A673 (cell line): ENCODE results near the gene NDUFS7.

Experiments used
- CTCF ChIP-seq: fragments of 300-800, 200-600 bp; sonication (generic); conservative IDR thresholded peaks from 2 replicates; pipeline ENCODE4 v1.5.1; 2017; ENCODE audit warnings: low read depth, mild to moderate bottlenecking, antibody characterized with exemption, low read length, moderate library complexity, mixed read lengths
- EZH2 ChIP-seq: fragments of 200-600 bp; sonication (generic); IDR thresholded peaks from 2 replicates; pipeline ENCODE4 v1.6.1; 2017; ENCODE audit warnings: borderline replicate concordance, low read depth, mild to moderate bottlenecking, mixed read lengths, antibody characterized with exemption, low read length; ENCODE audit not compliant: poor library complexity, severe bottlenecking

GRCh38 chr19:1396768-1397679 lies 13.3 kb downstream of the NDUFS7 start:
- TF ChIP-seq EZH2 (no peak), CTCF (no peak)
